ENCODE results near the gene SENP2. TPM values are rescaled to one million over a fixed set of nuclear protein-coding genes. Genes with fewer than 3 reads are reported as not detected.

The SENP2 gene
- polyA plus RNA-seq, 2 of the 4 experiments (the other 2 are of a cell fraction), result 19.7 to 22.4 TPM

DNA sequence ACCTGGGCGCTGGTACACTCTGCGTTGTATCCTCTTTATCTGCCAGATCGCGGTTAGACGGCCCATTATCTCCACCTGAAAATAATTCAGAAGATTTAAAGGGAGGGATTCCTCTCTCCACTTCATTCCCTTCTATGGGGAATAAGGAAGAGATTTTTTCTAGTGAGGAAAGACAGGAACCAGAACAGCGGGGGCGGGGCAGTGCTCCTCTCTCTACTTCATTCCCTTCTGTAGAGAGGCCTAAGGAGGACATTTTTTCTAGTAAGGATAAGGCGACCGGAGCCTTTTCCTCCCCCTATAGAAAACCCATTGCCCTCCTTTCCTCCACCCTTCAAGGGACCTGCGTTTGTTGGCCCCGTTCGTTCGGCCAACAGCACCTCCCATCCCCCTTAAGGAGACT, 25.4 kb upstream of the SENP2 start:
- CTCF ChIA-PET, result interaction anchor here (1.0 to 5.8 kb wide), 3 partner anchors 13 to 100 kb away, joined by 4 to 50 read pairs (median 35); no protein-coding TSS in a partner anchor
- 95% methylated on average over 13 of the region's 13 CpGs for WGBS (ENCODE audit: missing lambda C conversion rate)
- H3K27ac ChIP-seq, result no peak overlapping the region
- no peak for ATAC-seq
- FAIRE-seq, result no peak
- H3K4me1 ChIP-seq, result peaks cover 14% of the 10 kb centered on the region
- H3K9me3 ChIP-seq, result no peaks in the 10 kb centered on the region
- POLR2A ChIA-PET, result no interaction called here
- H3K4me2 ChIP-seq, result no peak overlapping the region
- no peak for DNase-seq (ENCODE audit: low read depth in 1 of 2, low spot score in 1 of 2)
- H3K4me3 ChIP-seq, result no peak overlapping the region
- TF ChIP-seq ESRRA (IDR thresholded peaks at IDR 0.05; ENCODE audit: borderline replicate concordance, low read length) (no peak), EHF (CRISPR knock-in tag; IDR thresholded peaks at IDR 0.05) (no peak), SMC3 (IDR thresholded peaks at IDR 0.05) (no peak), HOXB13 (CRISPR knock-in tag; IDR thresholded peaks at IDR 0.05; ENCODE audit: low read depth) (no peak), HOXB5 (CRISPR knock-in tag; IDR thresholded peaks at IDR 0.05) (no peak), KDM1A (IDR thresholded peaks at IDR 0.05; ENCODE audit: low read depth) (no peak), EP300 (IDR thresholded peaks at IDR 0.05) (no peak), ZC3H11A (IDR thresholded peaks at IDR 0.05) (no peak)
- TF ChIP-seq, protein P1, sequence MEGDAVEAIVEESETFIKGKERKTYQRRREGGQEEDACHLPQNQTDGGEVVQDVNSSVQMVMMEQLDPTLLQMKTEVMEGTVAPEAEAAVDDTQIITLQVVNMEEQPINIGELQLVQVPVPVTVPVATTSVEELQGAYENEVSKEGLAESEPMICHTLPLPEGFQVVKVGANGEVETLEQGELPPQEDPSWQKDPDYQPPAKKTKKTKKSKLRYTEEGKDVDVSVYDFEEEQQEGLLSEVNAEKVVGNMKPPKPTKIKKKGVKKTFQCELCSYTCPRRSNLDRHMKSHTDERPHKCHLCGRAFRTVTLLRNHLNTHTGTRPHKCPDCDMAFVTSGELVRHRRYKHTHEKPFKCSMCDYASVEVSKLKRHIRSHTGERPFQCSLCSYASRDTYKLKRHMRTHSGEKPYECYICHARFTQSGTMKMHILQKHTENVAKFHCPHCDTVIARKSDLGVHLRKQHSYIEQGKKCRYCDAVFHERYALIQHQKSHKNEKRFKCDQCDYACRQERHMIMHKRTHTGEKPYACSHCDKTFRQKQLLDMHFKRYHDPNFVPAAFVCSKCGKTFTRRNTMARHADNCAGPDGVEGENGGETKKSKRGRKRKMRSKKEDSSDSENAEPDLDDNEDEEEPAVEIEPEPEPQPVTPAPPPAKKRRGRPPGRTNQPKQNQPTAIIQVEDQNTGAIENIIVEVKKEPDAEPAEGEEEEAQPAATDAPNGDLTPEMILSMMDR (IDR thresholded peaks at IDR 0.05), result no peak

DNA sequence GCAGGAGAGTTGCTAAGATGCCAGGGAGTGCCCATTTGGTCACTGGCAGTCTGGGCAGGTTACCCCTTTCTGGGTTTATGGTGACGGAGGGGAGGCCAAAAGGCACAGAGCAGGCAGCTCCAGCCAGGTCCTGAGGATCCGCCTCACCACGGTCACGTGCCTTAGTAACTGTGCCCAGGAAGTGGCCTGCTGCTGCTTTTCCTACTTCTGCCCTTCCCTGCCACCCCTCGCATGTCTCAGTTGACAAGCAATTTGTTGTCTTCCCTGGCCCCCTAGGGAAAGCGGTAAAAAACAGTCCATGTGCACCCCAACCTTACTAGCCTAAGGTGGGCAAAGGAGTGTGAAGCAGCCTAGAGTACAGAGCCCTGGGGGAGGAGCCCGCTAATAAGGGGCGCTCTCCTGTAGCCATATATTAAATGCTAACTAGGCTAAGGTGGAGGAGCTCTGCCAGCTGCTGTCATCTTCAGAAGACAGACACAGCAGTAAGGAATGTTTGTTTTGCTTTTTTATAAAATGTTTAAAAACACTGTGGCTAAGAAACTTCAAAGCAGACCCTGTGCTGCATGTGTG, 24.6 kb upstream of the SENP2 start:
- no peak overlapping the region for H3K4me2 ChIP-seq
- FAIRE-seq, result no peak
- no peak for ATAC-seq
- no peak for DNase-seq (ENCODE audit: low read depth in 1 of 2, low spot score in 1 of 2)
- H3K9me3 ChIP-seq, result no peaks in the 10 kb centered on the region
- H3K4me3 ChIP-seq, result no peak overlapping the region
- TF ChIP-seq FOSL2 (IDR thresholded peaks at IDR 0.05), result no peak
- no peak for TF ChIP-seq FOSL2 (CRISPR knock-in tag; IDR thresholded peaks at IDR 0.05)
- no peak for TF ChIP-seq EHF (CRISPR knock-in tag; IDR thresholded peaks at IDR 0.05)
- TF ChIP-seq CHD4 (IDR thresholded peaks at IDR 0.05; ENCODE audit: borderline replicate concordance), result no peak
- TF ChIP-seq MAZ (IDR thresholded peaks at IDR 0.05; ENCODE audit: borderline replicate concordance, low read depth, low read length), result no peak
- no peak for TF ChIP-seq TP53 (CRISPR knock-in tag; IDR thresholded peaks at IDR 0.05)
- no peak for TF ChIP-seq RAD21 (conservative IDR thresholded peaks at IDR 0.05 in 1 of 2, IDR thresholded peaks at IDR 0.05 in 1 of 2)
- TF ChIP-seq, protein P2, sequence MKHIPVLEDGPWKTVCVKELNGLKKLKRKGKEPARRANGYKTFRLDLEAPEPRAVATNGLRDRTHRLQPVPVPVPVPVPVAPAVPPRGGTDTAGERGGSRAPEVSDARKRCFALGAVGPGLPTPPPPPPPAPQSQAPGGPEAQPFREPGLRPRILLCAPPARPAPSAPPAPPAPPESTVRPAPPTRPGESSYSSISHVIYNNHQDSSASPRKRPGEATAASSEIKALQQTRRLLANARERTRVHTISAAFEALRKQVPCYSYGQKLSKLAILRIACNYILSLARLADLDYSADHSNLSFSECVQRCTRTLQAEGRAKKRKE (CRISPR knock-in tag; IDR thresholded peaks at IDR 0.05; ENCODE audit: low read depth), result no peak
- ChIA-PET CTCF (interaction anchor here (1.1 to 5.8 kb wide), 3 partner anchors 13 to 100 kb away, joined by 6 to 50 read pairs (median 35); no protein-coding TSS in a partner anchor), POLR2A (no interaction called here)
- H3K27ac ChIP-seq, result no peak overlapping the region
- WGBS (ENCODE audit: missing lambda C conversion rate), result 97% methylated on average over 7 of the region's 8 CpGs
- peaks cover 14% of the 10 kb centered on the region for H3K4me1 ChIP-seq

DNA sequence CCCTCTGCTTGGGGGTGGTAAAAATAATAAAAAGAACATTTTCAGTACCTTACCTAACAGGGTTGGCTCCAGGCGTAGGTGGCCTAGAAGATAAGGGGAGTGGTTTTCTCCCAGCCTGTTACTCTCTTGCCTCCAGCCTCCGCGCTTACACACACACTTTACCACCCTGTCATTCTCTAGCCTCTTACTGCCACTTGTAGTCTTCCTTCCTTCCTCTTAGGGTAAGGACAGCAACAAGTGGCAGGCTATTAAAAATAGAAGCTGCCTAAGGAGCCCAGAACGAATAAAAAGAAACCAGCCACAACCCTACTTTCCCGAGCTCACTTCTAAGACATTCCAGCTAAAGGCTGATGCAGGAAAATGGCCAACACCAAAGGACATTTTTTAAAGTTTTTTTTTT, 24.1 kb upstream of the SENP2 start:
- no peak overlapping the region for H3K4me3 ChIP-seq
- no peak overlapping the region for H3K27ac ChIP-seq
- H3K9me3 ChIP-seq, result no peaks in the 10 kb centered on the region
- no peak overlapping the region for H3K4me2 ChIP-seq
- ChIA-PET CTCF (interaction anchor here (1.1 to 5.8 kb wide), 3 partner anchors 12 to 101 kb away, joined by 6 to 50 read pairs (median 35); no protein-coding TSS in a partner anchor), POLR2A (interaction anchor here (0.6 kb wide), 1 partner anchor 119 kb away, joined by 3 read pairs; no protein-coding TSS in a partner anchor)
- 91% methylated on average over 5 of the region's 5 CpGs for WGBS (ENCODE audit: missing lambda C conversion rate)
- ATAC-seq (no peak), FAIRE-seq (no peak), DNase-seq (ENCODE audit: low read depth in 1 of 2, low spot score in 1 of 2) (no peak)
- H3K4me1 ChIP-seq, result peaks cover 14% of the 10 kb centered on the region
- no peak for TF ChIP-seq MYC (IDR thresholded peaks at IDR 0.05; ENCODE audit: borderline replicate concordance, low read length)
- TF ChIP-seq NPAS2 (CRISPR knock-in tag; IDR thresholded peaks at IDR 0.05; ENCODE audit: borderline replicate concordance), result no peak
- no peak for TF ChIP-seq FOSB (CRISPR knock-in tag; IDR thresholded peaks at IDR 0.05)
- TF ChIP-seq, protein P3, sequence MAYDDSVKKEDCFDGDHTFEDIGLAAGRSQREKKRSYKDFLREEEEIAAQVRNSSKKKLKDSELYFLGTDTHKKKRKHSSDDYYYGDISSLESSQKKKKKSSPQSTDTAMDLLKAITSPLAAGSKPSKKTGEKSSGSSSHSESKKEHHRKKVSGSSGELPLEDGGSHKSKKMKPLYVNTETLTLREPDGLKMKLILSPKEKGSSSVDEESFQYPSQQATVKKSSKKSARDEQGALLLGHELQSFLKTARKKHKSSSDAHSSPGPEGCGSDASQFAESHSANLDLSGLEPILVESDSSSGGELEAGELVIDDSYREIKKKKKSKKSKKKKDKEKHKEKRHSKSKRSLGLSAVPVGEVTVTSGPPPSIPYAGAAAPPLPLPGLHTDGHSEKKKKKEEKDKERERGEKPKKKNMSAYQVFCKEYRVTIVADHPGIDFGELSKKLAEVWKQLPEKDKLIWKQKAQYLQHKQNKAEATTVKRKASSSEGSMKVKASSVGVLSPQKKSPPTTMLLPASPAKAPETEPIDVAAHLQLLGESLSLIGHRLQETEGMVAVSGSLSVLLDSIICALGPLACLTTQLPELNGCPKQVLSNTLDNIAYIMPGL (CRISPR knock-in tag; IDR thresholded peaks at IDR 0.05; ENCODE audit: borderline replicate concordance), result no peak
- TF ChIP-seq, protein P4, sequence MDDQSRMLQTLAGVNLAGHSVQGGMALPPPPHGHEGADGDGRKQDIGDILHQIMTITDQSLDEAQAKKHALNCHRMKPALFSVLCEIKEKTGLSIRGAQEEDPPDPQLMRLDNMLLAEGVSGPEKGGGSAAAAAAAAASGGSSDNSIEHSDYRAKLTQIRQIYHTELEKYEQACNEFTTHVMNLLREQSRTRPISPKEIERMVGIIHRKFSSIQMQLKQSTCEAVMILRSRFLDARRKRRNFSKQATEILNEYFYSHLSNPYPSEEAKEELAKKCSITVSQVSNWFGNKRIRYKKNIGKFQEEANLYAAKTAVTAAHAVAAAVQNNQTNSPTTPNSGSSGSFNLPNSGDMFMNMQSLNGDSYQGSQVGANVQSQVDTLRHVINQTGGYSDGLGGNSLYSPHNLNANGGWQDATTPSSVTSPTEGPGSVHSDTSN (IDR thresholded peaks at IDR 0.05), result no peak
- no peak for TF ChIP-seq KDM1A (IDR thresholded peaks at IDR 0.05; ENCODE audit: low read depth)
- no peak for TF ChIP-seq HOXA7 (CRISPR knock-in tag; IDR thresholded peaks at IDR 0.05)
- TF ChIP-seq ZNF302 (CRISPR knock-in tag; IDR thresholded peaks at IDR 0.05), result no peak
- no peak for TF ChIP-seq EHMT2 (IDR thresholded peaks at IDR 0.05; ENCODE audit: low read depth)
- TF ChIP-seq, protein P5, sequence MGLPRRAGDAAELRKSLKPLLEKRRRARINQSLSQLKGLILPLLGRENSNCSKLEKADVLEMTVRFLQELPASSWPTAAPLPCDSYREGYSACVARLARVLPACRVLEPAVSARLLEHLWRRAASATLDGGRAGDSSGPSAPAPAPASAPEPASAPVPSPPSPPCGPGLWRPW (IDR thresholded peaks at IDR 0.05), result no peak
- TF ChIP-seq RCOR1 (IDR thresholded peaks at IDR 0.05; ENCODE audit: low read depth, low read length), result no peak
- TF ChIP-seq RNF2 (IDR thresholded peaks at IDR 0.05; ENCODE audit: borderline replicate concordance, low read depth), result no peak
- no peak for TF ChIP-seq EHF (CRISPR knock-in tag; IDR thresholded peaks at IDR 0.05)
- TF ChIP-seq SMC3 (IDR thresholded peaks at IDR 0.05), result no peak
- TF ChIP-seq HOXB13 (CRISPR knock-in tag; IDR thresholded peaks at IDR 0.05; ENCODE audit: low read depth), result no peak
- TF ChIP-seq FOSL2 (IDR thresholded peaks at IDR 0.05), result no peak
- no peak for TF ChIP-seq FOSL2 (CRISPR knock-in tag; IDR thresholded peaks at IDR 0.05)
